HEK293 (cell line): Measurements from ENCODE around the gene EIF1AD.

ENCODE experiments used
- CTCF ChIA-PET: fragments of 350-600 bp; formaldehyde crosslinking; extraction: SDS; loops from one replicate; lab custom pipeline; 2021; ENCODE audit warnings: antibody characterized with exemption; lab: Yijun Ruan, JAX
- POLR2A ChIA-PET: fragments of 300-600 bp; formaldehyde crosslinking; extraction: SDS; loops from one replicate; lab custom pipeline; 2020; ENCODE audit warnings: antibody characterized with exemption, inconsistent platforms; lab: Yijun Ruan, JAX
- H3K27ac ChIP-seq: fragments of 200-500 bp; sonication (Bioruptor generic); 2 replicates; pipeline ENCODE4 v1.5.1; 2014; ENCODE audit warnings: low read depth, low read length, control low read depth, inconsistent platforms; ENCODE audit errors: extremely low read depth
- H3K36me3 ChIP-seq, 2 experiments: fragments of 200-500 bp in 1 of 2; sonication (Bioruptor generic) in 1 of 2; 1 replicate in 1 of 2; 2 replicates in 1 of 2; pipeline ENCODE4 v1.5.1; 2014 to 2017; ENCODE audit warnings: inconsistent platforms in 2 of 2, low read length in 2 of 2; ENCODE audit not compliant: control insufficient read depth in 2 of 2, insufficient read depth in 1 of 2
- H3K4me1 ChIP-seq: fragments of 200-500 bp; sonication (Bioruptor generic); 2 replicates; pipeline ENCODE4 v1.5.1; 2014; ENCODE audit warnings: mild to moderate bottlenecking, low read length, inconsistent platforms; ENCODE audit not compliant: control insufficient read depth, insufficient read depth
- H3K4me3 ChIP-seq: 2 replicates; pipeline ENCODE4 v1.5.1; 2011; ENCODE audit warnings: low read depth, mild to moderate bottlenecking, control low read depth, low read length, moderate library complexity
- H3K9me3 ChIP-seq: fragments of 200-500 bp; sonication (Bioruptor generic); 2 replicates; pipeline ENCODE4 v1.5.1; 2014; ENCODE audit warnings: low read depth, low read length, inconsistent platforms; ENCODE audit not compliant: control insufficient read depth, insufficient read depth
- KLF7 ChIP-seq: fragments of 450-650 bp; formaldehyde crosslinking; IDR thresholded peaks from 2 replicates; pipeline ENCODE4 v1.5.1; 2016; ENCODE audit warnings: missing biosample characterization, missing genetic modification characterization, borderline replicate concordance
- PRDM1 ChIP-seq: fragments of 450-650 bp; formaldehyde crosslinking; IDR thresholded peaks from 2 replicates; pipeline ENCODE4; 2016; ENCODE audit warnings: missing biosample characterization, missing genetic modification characterization
- PRDM4 ChIP-seq: fragments of 450-650 bp; formaldehyde crosslinking; IDR thresholded peaks from 2 replicates; pipeline ENCODE4 v1.5.1; 2017; ENCODE audit warnings: missing biosample characterization, missing genetic modification characterization
- SP7 ChIP-seq: fragments of 450-650 bp; formaldehyde crosslinking; IDR thresholded peaks from 2 replicates; pipeline ENCODE4 v1.5.1; 2016; ENCODE audit warnings: missing biosample characterization, missing genetic modification characterization
- TSHZ1 ChIP-seq: fragments of 450-650 bp; formaldehyde crosslinking; IDR thresholded peaks from 2 replicates; pipeline ENCODE4 v1.5.1; 2016; ENCODE audit warnings: missing biosample characterization, missing genetic modification characterization, borderline replicate concordance
- YY1 ChIP-seq: fragments of 450-650 bp; formaldehyde crosslinking; IDR thresholded peaks from 2 replicates; pipeline ENCODE4 v1.5.1; 2018; ENCODE audit warnings: missing biosample characterization, missing genetic modification characterization
- YY2 ChIP-seq: fragments of 450-650 bp; formaldehyde crosslinking; IDR thresholded peaks from 2 replicates; pipeline ENCODE4 v1.5.1; 2016; ENCODE audit warnings: missing biosample characterization, missing genetic modification characterization
- ZNF148 ChIP-seq: fragments of 450-650 bp; formaldehyde crosslinking; IDR thresholded peaks from 2 replicates; pipeline ENCODE4 v1.5.0; 2017; ENCODE audit warnings: missing biosample characterization, missing genetic modification characterization, borderline replicate concordance
- ZNF175 ChIP-seq: fragments of 450-650 bp; formaldehyde crosslinking; IDR thresholded peaks from 2 replicates; pipeline ENCODE4 v1.5.1; 2016; ENCODE audit warnings: missing biosample characterization, missing genetic modification characterization
- ZNF2 ChIP-seq: fragments of 450-650 bp; formaldehyde crosslinking; IDR thresholded peaks from 2 replicates; pipeline ENCODE4 v1.5.1; 2016; ENCODE audit warnings: missing biosample characterization, missing genetic modification characterization
- ZNF202 ChIP-seq: fragments of 450-650 bp; formaldehyde crosslinking; IDR thresholded peaks from 2 replicates; pipeline ENCODE4 v1.5.1; 2016; ENCODE audit warnings: missing biosample characterization, missing genetic modification characterization, borderline replicate concordance
- ZNF335 ChIP-seq: fragments of 450-650 bp; formaldehyde crosslinking; conservative IDR thresholded peaks from 2 replicates; pipeline ENCODE4 v1.5.1; 2016; ENCODE audit warnings: missing biosample characterization, missing genetic modification characterization
- ZNF394 ChIP-seq: fragments of 450-650 bp; formaldehyde crosslinking; IDR thresholded peaks from 2 replicates; pipeline ENCODE4 v1.5.1; 2016; ENCODE audit warnings: missing biosample characterization, missing genetic modification characterization, mild to moderate bottlenecking, moderate library complexity, borderline replicate concordance
- ZNF416 ChIP-seq: fragments of 450-650 bp; formaldehyde crosslinking; IDR thresholded peaks from 2 replicates; pipeline ENCODE4 v1.5.1; 2016; ENCODE audit warnings: missing biosample characterization, missing genetic modification characterization
- ZNF473 ChIP-seq: fragments of 450-650 bp; formaldehyde crosslinking; IDR thresholded peaks from 2 replicates; pipeline ENCODE4 v1.5.1; 2017; ENCODE audit warnings: missing biosample characterization, missing genetic modification characterization
- ZNF571 ChIP-seq: fragments of 450-650 bp; formaldehyde crosslinking; IDR thresholded peaks from 2 replicates; pipeline ENCODE4 v1.5.0; 2017; ENCODE audit warnings: missing biosample characterization, missing genetic modification characterization
- ZNF580 ChIP-seq: fragments of 450-650 bp; formaldehyde crosslinking; IDR thresholded peaks from 2 replicates; pipeline ENCODE4 v1.5.1; 2016; ENCODE audit warnings: missing biosample characterization, missing genetic modification characterization
- ZNF645 ChIP-seq: fragments of 450-650 bp; formaldehyde crosslinking; IDR thresholded peaks from 2 replicates; pipeline ENCODE4; 2016; ENCODE audit warnings: missing biosample characterization, missing genetic modification characterization
- ZNF692 ChIP-seq: fragments of 450-650 bp; formaldehyde crosslinking; IDR thresholded peaks from 2 replicates; pipeline ENCODE4 v1.5.1; 2016; ENCODE audit warnings: missing biosample characterization, missing genetic modification characterization
- ZNF768 ChIP-seq: fragments of 450-650 bp; formaldehyde crosslinking; IDR thresholded peaks from 2 replicates; pipeline ENCODE4 v1.5.1; 2018; ENCODE audit warnings: missing biosample characterization, mild to moderate bottlenecking, missing genetic modification characterization
- ZNF843 ChIP-seq: fragments of 450-650 bp; formaldehyde crosslinking; IDR thresholded peaks from 2 replicates; pipeline ENCODE4 v1.5.1; 2016; ENCODE audit warnings: missing biosample characterization, missing genetic modification characterization
- ZSCAN16 ChIP-seq: fragments of 450-650 bp; formaldehyde crosslinking; IDR thresholded peaks from 2 replicates; pipeline ENCODE4 v1.5.1; 2016; ENCODE audit warnings: missing biosample characterization, missing genetic modification characterization

EIF1AD gene

GRCh38 chr11:66044757-66045156 lies 42.8 kb upstream of the EIF1AD start:
- TF ChIP-seq ZNF645 (tag by site-specific recombination) (no peak), ZNF335 (peak; percentile 49), TSHZ1 (no peak), ZNF843 (tag by site-specific recombination) (no peak), ZSCAN16 (no peak)
- ChIA-PET CTCF (interaction anchor here (0.6 to 5.3 kb wide), 35 partner anchors 9 to 1742 kb away, joined by 3 to 49 read pairs (median 4); partner anchors contain the start of genes BANF1, CATSPER1, CST6 and EIF1AD), POLR2A (interaction anchor here (0.6 to 1.3 kb wide), 5 partner anchors 14 to 42 kb away, joined by 3 to 4 read pairs (median 4); partner anchors contain the start of genes BANF1 and EIF1AD)
- no peaks in the 10 kb centered on the region for H3K4me1 ChIP-seq
- no peak overlapping the region for H3K4me3 ChIP-seq
- no peak overlapping the region for H3K27ac ChIP-seq
- H3K36me3 ChIP-seq: no peaks in the 10 kb centered on the region
- H3K9me3 ChIP-seq: no peaks in the 10 kb centered on the region

- H3K27ac ChIP-seq: no peak overlapping the region
- H3K4me3 ChIP-seq: no peak overlapping the region
- H3K36me3 ChIP-seq: no peaks in the 10 kb centered on the region
- no peaks in the 10 kb centered on the region for H3K4me1 ChIP-seq
- ChIA-PET CTCF (interaction anchor here (0.5 to 5.3 kb wide), 10 partner anchors 12 to 246 kb away, joined by 3 to 49 read pairs (median 4); no protein-coding TSS in a partner anchor), POLR2A (no interaction called here)
- no peaks in the 10 kb centered on the region for H3K9me3 ChIP-seq
- TF ChIP-seq ZNF202 (tag by site-specific recombination) (no peak), ZNF571 (no peak), ZNF148 (tag by site-specific recombination) (no peak), ZNF473 (tag by site-specific recombination) (no peak), PRDM1 (tag by site-specific recombination) (no peak), YY2 (tag by site-specific recombination) (no peak), PRDM4 (tag by site-specific recombination) (no peak), ZNF580 (no peak), KLF7 (tag by site-specific recombination) (no peak), ZNF394 (no peak), ZNF175 (tag by site-specific recombination) (no peak), ZNF692 (no peak), ZNF416 (tag by site-specific recombination) (no peak), ZNF768 (tag by site-specific recombination) (no peak), SP7 (tag by site-specific recombination) (no peak), YY1 (tag by site-specific recombination) (no peak), ZNF2 (tag by site-specific recombination) (no peak)
Observed at GRCh38 chr11:66042996-66043906, 41.3 kb upstream of the EIF1AD start.
